PC-9 (cell line): ENCODE measurements around the gene SCAMP1. TPM values are rescaled to one million over a fixed set of nuclear protein-coding genes. Genes with fewer than 3 reads are reported as not detected.
"Not testable (repeated sequence)": the region's sequence is repeated elsewhere in the genome, so short reads cannot be mapped to it uniquely, and the experiment has no call there.

Experiments used
- BruUV-seq: library from RNA; stranded (reverse); fragments of 400-500 nt; replicated peaks from 2 replicates; lab custom pipeline; 2021; lab: Mats Ljungman, UMichigan
- CTCF ChIA-PET: fragments of 300-600 bp; sonication (Branson Sonifier 250); formaldehyde crosslinking; loops from one replicate; lab custom pipeline; 2022; ENCODE audit warnings: antibody characterized with exemption; lab: Charles Lee
- POLR2A ChIA-PET: fragments of 300-600 bp; sonication (Branson Sonifier 250); formaldehyde crosslinking; loops from one replicate; lab custom pipeline; 2022; ENCODE audit warnings: antibody characterized with exemption; ENCODE audit not compliant: unreplicated experiment; lab: Charles Lee
- DNase-seq, 2 experiments: peaks; one replicate each; pipeline versions ENCODE4 v3.0.0 to v3.0.0-alpha.2; 2015 to 2022; ENCODE audit warnings: mixed read lengths in 1 of 2
- H2AFZ ChIP-seq: fragments of 200-600 bp; sonication (generic); 2 replicates; pipeline ENCODE4 v1.8.1; 2017; ENCODE audit warnings: antibody characterized with exemption
- H3F3A ChIP-seq: fragments of 200-600 bp; sonication (generic); 2 replicates; pipeline ENCODE4 v1.8.1; 2017; ENCODE audit warnings: antibody characterized with exemption, mild to moderate bottlenecking, low read depth; ENCODE audit not compliant: insufficient read depth
- H3K27ac ChIP-seq: fragments of 200-600 bp; sonication (generic); 2 replicates; pipeline ENCODE4 v1.6.1; 2016; ENCODE audit warnings: mixed run types
- H3K27me3 ChIP-seq: fragments of 200-600 bp; sonication (generic); 2 replicates; pipeline ENCODE4 v1.6.1; 2016; ENCODE audit warnings: low read depth, mixed run types; ENCODE audit not compliant: insufficient read depth
- H3K36me3 ChIP-seq: fragments of 200-600 bp; sonication (generic); 2 replicates; pipeline ENCODE4 v1.6.1; 2016; ENCODE audit warnings: low read depth, mixed run types
- H3K4me1 ChIP-seq: fragments of 200-600 bp; sonication (generic); replicated peaks from 2 replicates; pipeline ENCODE4 v1.6.1; 2016; ENCODE audit warnings: mixed run types; ENCODE audit not compliant: insufficient read depth
- H3K4me2 ChIP-seq: fragments of 200-600 bp; sonication (generic); 2 replicates; pipeline ENCODE4 v1.6.1; 2017; ENCODE audit warnings: mixed run types
- H3K4me3 ChIP-seq: fragments of 200-600 bp; sonication (generic); 2 replicates; pipeline ENCODE4 v1.6.1; 2016; ENCODE audit warnings: mixed run types
- H3K79me2 ChIP-seq: fragments of 200-600 bp; sonication (generic); 2 replicates; pipeline ENCODE4 v1.6.1; 2017; ENCODE audit warnings: low read depth, mixed run types
- H3K9me2 ChIP-seq: fragments of 200-600 bp; sonication (generic); 2 replicates; pipeline ENCODE4 v1.8.1; 2017; ENCODE audit warnings: mild to moderate bottlenecking; ENCODE audit not compliant: insufficient read depth
- H3K9me3 ChIP-seq: fragments of 200-600 bp; sonication (generic); 2 replicates; pipeline ENCODE4 v1.8.1; 2016; ENCODE audit warnings: low read depth; ENCODE audit not compliant: insufficient read depth
- H4K20me1 ChIP-seq: fragments of 200-600 bp; sonication (generic); 2 replicates; pipeline ENCODE4 v1.8.1; 2017; ENCODE audit not compliant: insufficient read depth
- CTCF ChIP-seq: fragments of 200-600 bp; sonication (generic); conservative IDR thresholded peaks from 2 replicates; pipeline ENCODE4 v1.6.1; 2017; ENCODE audit warnings: mixed run types, antibody characterized with exemption, mild to moderate bottlenecking, moderate library complexity
- EZH2 ChIP-seq: fragments of 200-600 bp; sonication (generic); IDR thresholded peaks from 2 replicates; pipeline ENCODE4 v1.8.0; 2017; ENCODE audit warnings: antibody characterized with exemption, low read depth
- intact Hi-C: fragments of 100-400 bp; cut with micrococcal nuclease; formaldehyde crosslinking; loops from one replicate; pipeline ENCODE4 v1.10.0; 2022; ENCODE audit not compliant: unreplicated experiment
- total RNA-seq: library from RNA; stranded (reverse); gene quantifications from 2 replicates; pipeline ENCODE4 v1.2.3, GENCODE V29; 2021

SCAMP1 gene
- total RNA-seq, 1 experiment from 2014 or later = 38.7 TPM

- CTCF ChIA-PET = no interaction called here
- no peak for DNase-seq
- intact Hi-C loops = no loop called here
- no peak overlapping the region for H3K4me3 ChIP-seq
- no peaks in the 10 kb centered on the region for H3K4me1 ChIP-seq
- no peaks in the 10 kb centered on the region for H3K27me3 ChIP-seq
- H3K36me3 ChIP-seq = no peaks in the 10 kb centered on the region
- H3K9me2 ChIP-seq = no peaks in the 10 kb centered on the region
- POLR2A ChIA-PET = no interaction called here
- H3K79me2 ChIP-seq = peaks cover 3% of the 10 kb centered on the region; the same call in 1 of the 2 replicates
- TF ChIP-seq CTCF (no peak), EZH2 (no peak)
- no peak overlapping the region for H3K4me2 ChIP-seq
- H4K20me1 ChIP-seq = no peaks in the 10 kb centered on the region
- no peaks in the 10 kb centered on the region for H3F3A ChIP-seq
- H2AFZ ChIP-seq = no peak overlapping the region
- H3K9me3 ChIP-seq = no peaks in the 10 kb centered on the region
- no peak overlapping the region for H3K27ac ChIP-seq
- no TSS peak for BruUV-seq
Measured at GRCh38 chr5:78353520-78353919, 6.9 kb upstream of the SCAMP1 start.

- Histone ChIP-seq H3K36me3 (no peaks in the 10 kb centered on the region), H3K4me2 (no peak overlapping the region), H3K4me1 (no peaks in the 10 kb centered on the region), H3F3A (no peaks in the 10 kb centered on the region), H3K9me2 (no peaks in the 10 kb centered on the region), H4K20me1 (no peaks in the 10 kb centered on the region), H3K27me3 (no peaks in the 10 kb centered on the region), H3K9me3 (no peaks in the 10 kb centered on the region), H3K4me3 (no peak overlapping the region), H3K27ac (no peak overlapping the region), H3K79me2 (peaks cover 10% of the 10 kb centered on the region), H2AFZ (no peak overlapping the region)
- no peak for DNase-seq
- TF ChIP-seq EZH2 (no peak), CTCF (no peak)
- POLR2A ChIA-PET = no interaction called here
- CTCF ChIA-PET = no interaction called here
- BruUV-seq = no TSS peak
- intact Hi-C loops = no loop called here
Measured at GRCh38 chr5:78354066-78354670, 6.2 kb upstream of the SCAMP1 start.

GRCh38 chr5:78355561-78355960, 4.9 kb upstream of the SCAMP1 start:
- Histone ChIP-seq H3K4me1 (no peaks in the 10 kb centered on the region), H3K79me2 (peaks cover 15% of the 10 kb centered on the region), H3K9me2 (no peaks in the 10 kb centered on the region), H3K27ac (no peak overlapping the region), H3K36me3 (no peaks in the 10 kb centered on the region), H3K27me3 (no peaks in the 10 kb centered on the region), H3K4me2 (no peak overlapping the region), H3F3A (no peaks in the 10 kb centered on the region), H3K4me3 (no peak overlapping the region), H3K9me3 (no peaks in the 10 kb centered on the region), H2AFZ (no peak overlapping the region), H4K20me1 (no peaks in the 10 kb centered on the region)
- no TSS peak for BruUV-seq
- intact Hi-C loops = no loop called here
- CTCF ChIA-PET = no interaction called here
- POLR2A ChIA-PET = no interaction called here
- TF ChIP-seq CTCF (no peak), EZH2 (no peak)
- no peak for DNase-seq

GRCh38 chr5:78359455-78359830, 974 bp upstream of the SCAMP1 start:
- BruUV-seq, H3K27me3 ChIP-seq, H3K9me2 ChIP-seq, POLR2A ChIA-PET, DNase-seq, CTCF ChIA-PET, intact Hi-C loops, H3K36me3 ChIP-seq, H4K20me1 ChIP-seq, H3K9me3 ChIP-seq: not testable (repeated sequence)
- Histone ChIP-seq H3K4me3 (peak overlapping the region; percentile 86), H3F3A (peaks cover 12% of the 10 kb centered on the region; the same call in 1 of the 2 replicates), H3K4me1 (peaks cover 12% of the 10 kb centered on the region), H3K27ac (peak overlapping the region; percentile 87), H3K79me2 (peaks cover 47% of the 10 kb centered on the region), H2AFZ (peak overlapping the region; percentile 95), H3K4me2 (peak overlapping the region; percentile 82)
